ENCODE data around the gene WFDC1. TPM values are rescaled to one million over a fixed set of nuclear protein-coding genes. Genes with fewer than 3 reads are reported as not detected.

The WFDC1 gene
- total RNA-seq, 5 donors from 2014 or later (not counting 1 experiment from before 2014, with no cell fraction given) = not detected

DNA sequence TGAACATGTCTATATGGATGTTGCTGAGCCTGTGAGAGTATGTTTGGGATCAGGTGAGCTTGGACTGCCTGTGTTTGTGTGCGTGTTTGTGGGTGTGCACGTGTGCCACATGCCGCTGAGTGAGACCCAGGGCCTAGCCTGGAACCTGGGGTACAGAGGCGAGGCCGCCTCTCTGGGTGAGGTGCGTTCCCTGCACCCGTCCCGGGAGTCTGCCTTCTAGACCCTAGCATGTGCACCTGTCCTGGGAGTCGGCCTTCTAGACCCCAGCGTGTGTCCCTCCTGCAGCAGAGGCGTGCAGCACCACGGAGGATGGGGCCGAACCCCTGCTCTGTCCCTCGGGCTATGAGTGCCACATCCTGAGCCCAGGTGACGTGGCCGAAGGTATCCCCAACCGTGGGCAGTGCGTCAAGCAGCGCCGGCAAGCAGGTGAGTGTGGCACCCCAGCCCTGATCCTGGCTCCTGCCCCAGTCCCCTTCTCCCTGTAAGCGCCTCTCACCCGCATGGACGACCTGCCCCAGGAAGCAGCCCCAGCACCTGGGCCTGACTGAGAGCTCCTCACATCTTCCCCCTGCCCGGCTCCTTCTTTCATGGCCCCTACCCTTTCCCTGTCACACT, 24.6 kb downstream of the WFDC1 start:
- H3K36me3 Mint-ChIP-seq = no peaks in the 10 kb centered on the region
- WGBS (ENCODE audit: insufficient coverage) = 95% methylated on average over 24 of the region's 24 CpGs

DNA sequence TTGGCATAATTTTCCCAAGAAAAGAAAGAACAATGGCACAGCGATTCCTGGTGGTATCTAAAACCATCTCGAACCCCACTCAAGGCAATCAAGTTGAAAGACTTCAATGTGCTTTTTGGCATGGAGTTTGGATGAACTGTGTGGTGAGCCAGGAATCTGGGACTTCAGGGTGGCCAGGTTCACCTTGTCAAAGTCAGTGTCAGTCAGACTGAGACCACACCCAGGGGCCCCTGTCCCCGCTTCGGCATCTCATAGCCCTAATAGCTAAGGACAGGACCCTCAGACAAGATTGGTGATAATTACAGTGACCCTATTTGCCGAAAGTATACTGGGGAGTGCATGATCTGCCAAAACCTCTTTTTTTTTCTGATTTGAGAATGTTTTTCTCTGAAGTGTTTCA, 25.8 kb downstream of the WFDC1 start:
- ATAC-seq (replicated peaks in 1 of 4) (no peak), DNase-seq (no peak)
- Histone ChIP-seq H3K27me3 (replicated peaks in 1 of 2; ENCODE audit: control insufficient read depth in 2 of 2, extremely low read depth in 1 of 2, insufficient read depth in 2 of 2, low read length in 1 of 2) (peaks cover 0 to 19% of the 10 kb centered on the region in 2 experiments), H3K36me3 (ENCODE audit: control insufficient read depth in 2 of 2, extremely low read depth in 1 of 2, insufficient read depth in 1 of 2, low read length in 1 of 2) (no peaks in the 10 kb centered on the region), H3K4me1 (ENCODE audit: control insufficient read depth in 1 of 2, extremely low read depth in 1 of 2, insufficient read depth in 2 of 2, low read length in 2 of 2) (no peaks in the 10 kb centered on the region), H3K9me3 (no peaks in the 10 kb centered on the region), H3K4me3 (ENCODE audit: control insufficient read depth in 1 of 2, extremely low read depth in 1 of 2, low read length in 1 of 2) (no peak overlapping the region), H3K27ac (ENCODE audit: low read length) (no peak overlapping the region)
- Mint-ChIP-seq H3K27me3 (peaks cover 4 to 5% of the 10 kb centered on the region in 2 donors), H3K4me1 (no peaks in the 10 kb centered on the region), H3K9me3 (peaks cover 0 to 5% (median 2%) of the 10 kb centered on the region in 3 donors), H3K4me3 (no peak overlapping the region), H3K36me3 (no peaks in the 10 kb centered on the region), H3K27ac (no peak overlapping the region)
- CTCF ChIA-PET = no interaction called here
- POLR2A ChIA-PET = no interaction called here
- 100% methylated on average over 1 of the region's 5 CpGs for WGBS (ENCODE audit: insufficient coverage)

More for the DNA sequence above, 24.6 kb downstream of the WFDC1 start:
- ChIA-PET CTCF (no interaction called here), POLR2A (no interaction called here)
- H3K27ac Mint-ChIP-seq = no peak overlapping the region
- Histone ChIP-seq H3K27me3 (replicated peaks in 1 of 2; ENCODE audit: control insufficient read depth in 2 of 2, extremely low read depth in 1 of 2, insufficient read depth in 2 of 2, low read length in 1 of 2) (peaks cover 0 to 22% of the 10 kb centered on the region in 2 experiments), H3K36me3 (ENCODE audit: control insufficient read depth in 2 of 2, extremely low read depth in 1 of 2, insufficient read depth in 1 of 2, low read length in 1 of 2) (no peaks in the 10 kb centered on the region), H3K4me3 (ENCODE audit: control insufficient read depth in 1 of 2, extremely low read depth in 1 of 2, low read length in 1 of 2) (no peak overlapping the region), H3K9me3 (no peaks in the 10 kb centered on the region), H3K4me1 (ENCODE audit: control insufficient read depth in 1 of 2, extremely low read depth in 1 of 2, insufficient read depth in 2 of 2, low read length in 2 of 2) (no peaks in the 10 kb centered on the region), H3K27ac (ENCODE audit: low read length) (no peak overlapping the region)
- peaks cover 0 to 5% (median 2%) of the 10 kb centered on the region in 3 donors for H3K9me3 Mint-ChIP-seq
- no peak for DNase-seq
- H3K4me3 Mint-ChIP-seq = no peak overlapping the region
- peaks cover 5 to 11% of the 10 kb centered on the region in 2 donors for H3K27me3 Mint-ChIP-seq
- H3K4me1 Mint-ChIP-seq = no peaks in the 10 kb centered on the region
- no peak for ATAC-seq (replicated peaks in 1 of 4)

DNA sequence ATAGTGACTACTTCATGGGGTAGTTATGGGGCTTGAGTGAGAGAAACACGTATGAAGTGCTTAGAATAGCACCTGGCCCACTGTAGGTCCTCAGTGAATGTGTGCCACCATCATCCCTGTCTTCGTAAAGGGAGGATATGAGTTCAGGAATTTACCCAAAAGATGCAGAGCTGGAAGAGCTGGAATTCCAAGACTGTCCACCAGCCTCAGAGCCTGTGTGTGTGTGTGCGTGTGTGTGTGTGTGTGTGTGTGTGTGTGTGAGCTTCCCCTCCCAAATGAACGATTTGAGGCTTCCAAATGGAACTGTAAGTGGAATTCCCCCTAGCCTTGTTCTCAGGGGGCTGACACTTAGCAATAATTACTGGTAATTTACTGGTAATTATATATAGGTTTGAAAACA, 27.3 kb downstream of the WFDC1 start:
- Mint-ChIP-seq H3K4me3 (no peak overlapping the region), H3K27me3 (peaks cover 0 to 3% of the 10 kb centered on the region in 2 donors), H3K36me3 (no peaks in the 10 kb centered on the region), H3K27ac (no peak overlapping the region), H3K9me3 (peaks cover 0 to 5% (median 2%) of the 10 kb centered on the region in 3 donors), H3K4me1 (no peaks in the 10 kb centered on the region)
- ATAC-seq (replicated peaks in 1 of 4) (no peak), DNase-seq (no peak)
- peaks cover 0 to 25% of the 10 kb centered on the region in 2 experiments for H3K27me3 ChIP-seq (replicated peaks in 1 of 2; ENCODE audit: control insufficient read depth in 2 of 2, extremely low read depth in 1 of 2, insufficient read depth in 2 of 2, low read length in 1 of 2)
- POLR2A ChIA-PET = no interaction called here
- WGBS (ENCODE audit: insufficient coverage) = 64% methylated on average over 2 of the region's 4 CpGs
- H3K4me1 ChIP-seq (ENCODE audit: control insufficient read depth in 1 of 2, extremely low read depth in 1 of 2, insufficient read depth in 2 of 2, low read length in 2 of 2) = no peaks in the 10 kb centered on the region
- H3K27ac ChIP-seq (ENCODE audit: low read length) = no peak overlapping the region
- no peaks in the 10 kb centered on the region for H3K36me3 ChIP-seq (ENCODE audit: control insufficient read depth in 2 of 2, extremely low read depth in 1 of 2, insufficient read depth in 1 of 2, low read length in 1 of 2)
- CTCF ChIA-PET = no interaction called here
- no peaks in the 10 kb centered on the region for H3K9me3 ChIP-seq
- H3K4me3 ChIP-seq (ENCODE audit: control insufficient read depth in 1 of 2, extremely low read depth in 1 of 2, low read length in 1 of 2) = no peak overlapping the region

DNA sequence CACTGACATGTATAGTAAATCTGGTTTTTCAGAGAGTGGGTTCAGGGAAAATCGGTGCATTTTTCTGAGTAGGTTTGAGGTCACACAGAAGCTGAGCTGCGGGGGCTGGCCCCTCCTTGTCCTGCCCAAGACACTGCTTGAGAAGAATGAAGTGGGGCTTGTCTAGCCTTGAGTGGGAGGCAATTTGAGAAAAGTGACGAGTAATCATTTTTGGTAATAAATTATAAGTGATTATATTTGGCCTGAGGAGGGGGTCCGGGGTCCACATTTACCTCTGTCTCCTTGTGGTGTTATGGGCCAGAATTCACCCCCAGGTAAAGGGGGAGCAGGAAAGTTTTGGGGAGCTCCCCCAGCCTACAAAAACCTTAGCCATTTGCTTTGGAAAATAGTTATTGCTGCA, 28.1 kb downstream of the WFDC1 start:
- DNase-seq (no peak), ATAC-seq (replicated peaks in 1 of 4) (no peak)
- Histone ChIP-seq H3K27me3 (replicated peaks in 1 of 2; ENCODE audit: control insufficient read depth in 2 of 2, extremely low read depth in 1 of 2, insufficient read depth in 2 of 2, low read length in 1 of 2) (peaks cover 0 to 28% of the 10 kb centered on the region in 2 experiments), H3K27ac (ENCODE audit: low read length) (no peak overlapping the region), H3K36me3 (ENCODE audit: control insufficient read depth in 2 of 2, extremely low read depth in 1 of 2, insufficient read depth in 1 of 2, low read length in 1 of 2) (no peaks in the 10 kb centered on the region), H3K9me3 (no peaks in the 10 kb centered on the region), H3K4me3 (ENCODE audit: control insufficient read depth in 1 of 2, extremely low read depth in 1 of 2, low read length in 1 of 2) (no peak overlapping the region), H3K4me1 (ENCODE audit: control insufficient read depth in 1 of 2, extremely low read depth in 1 of 2, insufficient read depth in 2 of 2, low read length in 2 of 2) (no peaks in the 10 kb centered on the region)
- H3K36me3 Mint-ChIP-seq = no peaks in the 10 kb centered on the region
- CTCF ChIA-PET = no interaction called here
- whole genome bisulfite sequencing (ENCODE audit: insufficient coverage) = 76% methylated on average over 2 of the region's 4 CpGs
- no peak overlapping the region for H3K4me3 Mint-ChIP-seq
- POLR2A ChIA-PET = no interaction called here
- H3K27me3 Mint-ChIP-seq = peaks cover 0 to 5% of the 10 kb centered on the region in 2 donors
- H3K27ac Mint-ChIP-seq = no peak overlapping the region
- H3K4me1 Mint-ChIP-seq = no peaks in the 10 kb centered on the region
- peaks cover 0 to 5% (median under 1%) of the 10 kb centered on the region in 3 donors for H3K9me3 Mint-ChIP-seq

DNA sequence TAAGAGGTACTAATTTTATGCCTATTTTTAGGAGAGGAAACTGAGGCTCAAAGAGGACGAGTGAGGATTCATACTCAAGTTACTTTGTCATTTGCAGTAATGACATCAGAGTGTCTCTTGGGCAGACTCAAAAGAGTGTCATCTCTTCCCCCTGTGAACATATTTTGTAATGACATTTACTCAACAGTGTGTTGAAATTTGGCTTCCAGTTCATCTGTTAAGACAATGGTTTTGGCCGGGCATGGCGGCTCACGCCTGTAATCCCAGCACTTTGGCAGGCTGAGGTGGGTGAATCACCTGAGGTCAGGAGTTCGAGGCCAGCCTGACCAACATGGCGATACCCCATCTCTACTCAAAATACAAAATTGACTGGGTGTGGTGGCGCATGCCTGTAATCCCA, 28.9 kb downstream of the WFDC1 start:
- no peak overlapping the region for H3K27ac ChIP-seq (ENCODE audit: low read length)
- ChIA-PET POLR2A (no interaction called here), CTCF (no interaction called here)
- no peaks in the 10 kb centered on the region for H3K4me1 ChIP-seq (ENCODE audit: control insufficient read depth in 1 of 2, extremely low read depth in 1 of 2, insufficient read depth in 2 of 2, low read length in 2 of 2)
- DNase-seq = no peak
- peaks cover 0 to 24% of the 10 kb centered on the region in 2 experiments for H3K27me3 ChIP-seq (replicated peaks in 1 of 2; ENCODE audit: control insufficient read depth in 2 of 2, extremely low read depth in 1 of 2, insufficient read depth in 2 of 2, low read length in 1 of 2)
- H3K36me3 ChIP-seq (ENCODE audit: control insufficient read depth in 2 of 2, extremely low read depth in 1 of 2, insufficient read depth in 1 of 2, low read length in 1 of 2) = no peaks in the 10 kb centered on the region
- Mint-ChIP-seq H3K27ac (no peak overlapping the region), H3K4me3 (no peak overlapping the region), H3K4me1 (no peaks in the 10 kb centered on the region), H3K36me3 (no peaks in the 10 kb centered on the region), H3K27me3 (peaks cover 0 to 7% of the 10 kb centered on the region in 2 donors), H3K9me3 (peaks cover 0 to 4% (median 0%) of the 10 kb centered on the region in 3 donors)
- no peaks in the 10 kb centered on the region for H3K9me3 ChIP-seq
- whole genome bisulfite sequencing (ENCODE audit: insufficient coverage) = 67% methylated on average over 1 of the region's 7 CpGs
- no peak for ATAC-seq (replicated peaks in 1 of 4)
- no peak overlapping the region for H3K4me3 ChIP-seq (ENCODE audit: control insufficient read depth in 1 of 2, extremely low read depth in 1 of 2, low read length in 1 of 2)

DNA sequence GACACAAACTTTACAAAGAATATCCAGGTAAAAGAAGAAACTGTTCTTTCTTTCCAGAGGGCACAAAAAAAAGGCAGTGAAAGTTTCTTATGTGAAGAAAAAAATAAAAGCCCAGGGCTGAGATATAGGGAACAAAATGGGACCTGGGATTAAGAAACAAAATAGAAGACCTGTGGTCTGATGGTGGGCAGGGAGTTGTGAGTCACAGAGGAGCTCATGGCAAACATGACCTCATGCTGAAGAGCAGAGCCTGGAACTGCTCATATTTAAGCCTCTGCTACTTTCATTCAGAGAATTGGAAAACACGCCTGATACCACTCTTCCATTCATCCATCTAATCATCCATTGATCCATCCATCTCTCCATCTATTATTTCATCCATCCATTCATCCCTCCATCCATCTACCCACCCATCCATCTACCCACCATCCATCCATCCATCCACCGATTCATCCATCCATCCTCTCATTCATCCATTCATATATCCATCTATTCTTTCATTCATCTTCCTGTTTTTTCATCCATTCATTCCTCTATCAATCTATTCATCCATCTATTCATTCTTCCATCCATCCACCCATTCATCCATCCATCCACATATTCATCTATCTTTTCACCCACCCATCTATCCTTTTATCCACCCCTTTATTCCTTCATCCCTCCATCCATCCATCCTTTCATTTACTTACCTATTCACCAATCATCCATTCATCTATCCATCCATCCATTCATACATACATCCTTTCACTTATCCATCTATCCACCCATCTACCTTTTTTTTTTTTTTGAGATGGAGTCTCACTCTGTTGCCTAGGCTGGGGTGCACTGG, 30.0 kb downstream of the WFDC1 start:
- DNase-seq (no peak), ATAC-seq (replicated peaks in 1 of 4) (no peak)
- WGBS (ENCODE audit: insufficient coverage) = 45% methylated on average over 2 of the region's 2 CpGs
- no peaks in the 10 kb centered on the region for H3K4me1 ChIP-seq (ENCODE audit: control insufficient read depth in 1 of 2, extremely low read depth in 1 of 2, insufficient read depth in 2 of 2, low read length in 2 of 2)
- H3K9me3 ChIP-seq = no peaks in the 10 kb centered on the region
- no peak overlapping the region for H3K4me3 Mint-ChIP-seq
- H3K27me3 ChIP-seq (replicated peaks in 1 of 2; ENCODE audit: control insufficient read depth in 2 of 2, extremely low read depth in 1 of 2, insufficient read depth in 2 of 2, low read length in 1 of 2) = peaks cover 0 to 15% of the 10 kb centered on the region in 2 experiments
- H3K9me3 Mint-ChIP-seq = no peaks in the 10 kb centered on the region
- H3K27ac Mint-ChIP-seq = no peak overlapping the region
- H3K36me3 Mint-ChIP-seq = no peaks in the 10 kb centered on the region
- no peaks in the 10 kb centered on the region for H3K36me3 ChIP-seq (ENCODE audit: control insufficient read depth in 2 of 2, extremely low read depth in 1 of 2, insufficient read depth in 1 of 2, low read length in 1 of 2)
- ChIA-PET CTCF (interaction anchor here in 1 of 2 donors (0.6 kb wide), 1 partner anchor 345 kb away, joined by 3 read pairs; no protein-coding TSS in a partner anchor), POLR2A (no interaction called here)
- H3K4me1 Mint-ChIP-seq = no peaks in the 10 kb centered on the region
- no peak overlapping the region for H3K27ac ChIP-seq (ENCODE audit: low read length)
- H3K4me3 ChIP-seq (ENCODE audit: control insufficient read depth in 1 of 2, extremely low read depth in 1 of 2, low read length in 1 of 2) = no peak overlapping the region
- H3K27me3 Mint-ChIP-seq = peaks cover 0 to 6% of the 10 kb centered on the region in 2 donors
